ENCODE data around the gene RTEL1.
"Not testable (repeated sequence)": the region's sequence is repeated elsewhere in the genome, so short reads cannot be mapped to it uniquely, and the experiment has no call there.

Gene RTEL1

DNA sequence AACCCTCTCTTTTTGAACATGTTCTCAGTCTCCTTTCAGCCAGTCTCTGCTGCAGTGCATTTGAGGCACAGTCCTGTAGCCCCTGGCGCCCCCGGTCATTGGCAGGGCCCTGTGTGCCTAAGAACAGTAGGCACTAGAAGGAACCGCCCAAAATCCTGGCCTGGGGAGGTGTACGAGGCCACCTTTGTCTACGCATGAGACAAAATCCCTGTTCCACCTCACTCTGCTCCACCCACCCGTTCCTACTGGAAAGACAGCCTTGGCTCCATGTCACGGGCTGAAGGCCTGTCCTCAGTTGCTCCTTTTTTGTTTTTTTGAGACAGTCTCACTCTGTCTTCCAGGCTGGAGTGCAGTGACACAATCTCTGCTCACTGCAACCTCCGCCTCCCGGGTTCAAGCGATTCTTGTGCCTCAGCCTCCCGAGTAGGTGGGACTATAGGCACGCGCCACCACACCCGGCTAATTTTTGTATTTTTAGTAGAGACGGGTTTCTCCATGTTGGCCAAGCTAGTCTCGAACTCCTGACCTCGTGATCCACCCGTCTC lies 72.1 kb downstream of the RTEL1 start:
- WGBS, 2 experiments: 94 to 95% methylated on average over 18 of the region's 18 CpGs
- not testable (repeated sequence) for H3K36me3 ChIP-seq (ENCODE audit: control insufficient read depth, insufficient read depth, low read length); H3K4me1 ChIP-seq (ENCODE audit: control insufficient read depth, insufficient read depth, low read length); H3K27ac ChIP-seq (ENCODE audit: insufficient read depth, low read depth, low read length, poor library complexity, severe bottlenecking); H3K9me3 ChIP-seq (ENCODE audit: control insufficient read depth, low read length); H3K4me3 ChIP-seq (ENCODE audit: insufficient read depth, low read depth, low read length); H3K27me3 ChIP-seq (ENCODE audit: control insufficient read depth, insufficient read depth, low read length, poor library complexity, severe bottlenecking)

DNA sequence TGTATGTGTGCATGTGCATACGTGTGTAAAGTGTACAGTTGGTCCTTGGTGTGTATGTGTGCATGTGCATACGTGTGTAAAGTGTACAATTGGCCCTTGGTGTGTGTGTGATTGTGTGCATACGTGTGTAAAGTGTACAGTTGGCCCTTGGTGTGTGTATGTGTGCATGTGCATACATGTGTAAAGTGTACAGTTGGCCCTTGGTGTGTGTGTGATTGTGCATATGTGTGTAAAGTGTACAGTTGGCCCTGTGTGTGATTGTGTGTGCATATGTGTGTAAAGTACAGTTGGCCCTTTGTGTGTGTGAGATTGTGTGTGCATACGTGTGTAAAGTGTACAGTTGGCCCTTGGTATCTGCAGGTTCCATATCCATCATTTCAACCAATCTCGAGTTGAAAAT lies 73.3 kb downstream of the RTEL1 start:
- H3K4me1 ChIP-seq (ENCODE audit: control insufficient read depth, insufficient read depth, low read length): no peaks in the 10 kb centered on the region
- H3K4me3 ChIP-seq (ENCODE audit: insufficient read depth, low read depth, low read length): no peak overlapping the region
- H3K27ac ChIP-seq (ENCODE audit: insufficient read depth, low read depth, low read length, poor library complexity, severe bottlenecking): no peak overlapping the region
- peaks cover 12% of the 10 kb centered on the region for H3K36me3 ChIP-seq (ENCODE audit: control insufficient read depth, insufficient read depth, low read length)
- 86 to 87% methylated on average over 4 to 5 of the region's 5 CpGs for WGBS, 2 experiments
- no peaks in the 10 kb centered on the region for H3K9me3 ChIP-seq (ENCODE audit: control insufficient read depth, low read length)
- H3K27me3 ChIP-seq (ENCODE audit: control insufficient read depth, insufficient read depth, low read length, poor library complexity, severe bottlenecking): peaks cover under 1% of the 10 kb centered on the region

DNA sequence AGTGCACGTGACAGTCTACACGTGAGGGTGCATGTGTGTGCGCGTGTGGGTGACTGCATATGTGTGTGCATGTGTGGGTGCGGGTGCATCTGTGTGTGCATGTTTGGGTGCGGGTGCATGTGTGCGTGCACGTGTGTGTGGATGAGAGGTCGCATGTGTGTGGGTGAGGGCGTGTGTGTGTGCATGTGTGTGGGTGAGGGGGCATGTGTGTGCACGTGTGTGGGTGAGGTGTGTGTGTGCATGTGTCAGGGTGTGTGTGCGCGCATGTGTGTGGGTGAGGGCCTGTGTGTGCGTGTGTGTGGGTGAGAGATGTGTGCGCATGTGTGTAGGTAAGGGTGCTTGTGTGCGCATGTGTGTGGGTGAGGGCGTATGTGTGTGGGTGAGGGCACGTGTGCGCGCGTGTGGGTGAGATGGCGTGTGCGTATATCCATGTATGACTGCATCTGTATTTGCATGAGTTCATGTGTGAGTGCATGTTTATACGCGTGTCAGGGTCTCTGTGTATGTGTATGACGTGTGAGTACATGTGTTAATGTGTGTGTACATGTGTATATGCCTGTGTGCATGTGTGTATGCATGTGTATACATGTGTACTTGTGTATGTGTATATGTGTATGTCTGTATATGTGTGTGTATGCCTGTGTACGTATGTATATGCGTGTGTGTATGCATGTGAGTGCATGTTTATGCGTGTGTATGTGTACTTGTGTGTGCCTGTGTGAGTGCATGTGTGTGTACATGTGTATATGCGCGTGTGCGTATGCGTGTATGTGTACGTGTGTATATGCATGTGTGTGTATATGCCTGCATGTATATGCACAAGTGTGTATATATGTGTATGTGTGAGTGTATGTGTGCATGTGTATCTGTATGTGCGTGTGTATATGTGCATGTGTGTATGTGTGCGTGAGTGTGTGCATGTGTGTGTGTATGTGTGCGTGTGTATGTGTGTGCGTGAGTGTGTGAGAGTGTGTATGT lies 74.3 kb downstream of the RTEL1 start:
- WGBS, 2 experiments: 87 to 88% methylated on average over 38 of the region's 38 CpGs

DNA sequence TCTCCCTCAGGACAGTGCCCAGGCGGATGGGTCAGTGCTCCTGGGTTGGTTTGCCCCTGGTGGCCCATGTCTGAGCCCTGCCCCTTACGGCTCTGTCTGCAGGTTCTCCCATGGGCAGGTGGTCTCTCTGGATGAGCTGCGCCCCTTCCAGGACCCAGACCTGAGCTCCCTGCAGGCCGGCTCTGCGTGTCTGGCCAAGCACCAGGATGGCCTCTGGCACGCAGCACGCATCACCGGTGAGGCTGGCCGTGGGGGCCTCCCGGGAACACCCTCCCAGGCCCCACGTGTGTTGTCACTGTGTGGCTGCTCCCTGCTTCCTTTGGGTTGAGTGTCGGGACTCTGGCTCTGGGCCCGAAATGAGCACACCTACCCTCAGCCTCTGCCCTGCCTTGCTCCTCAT lies 75.0 kb downstream of the RTEL1 start:
- WGBS, 2 experiments: 95 to 96% methylated on average over 13 of the region's 13 CpGs
- H3K36me3 ChIP-seq (ENCODE audit: control insufficient read depth, insufficient read depth, low read length): peaks cover 12% of the 10 kb centered on the region
- peaks cover 11% of the 10 kb centered on the region for H3K27me3 ChIP-seq (ENCODE audit: control insufficient read depth, insufficient read depth, low read length, poor library complexity, severe bottlenecking)
- H3K4me1 ChIP-seq (ENCODE audit: control insufficient read depth, insufficient read depth, low read length): peaks cover 8% of the 10 kb centered on the region
- H3K9me3 ChIP-seq (ENCODE audit: control insufficient read depth, low read length): no peaks in the 10 kb centered on the region
- H3K27ac ChIP-seq (ENCODE audit: insufficient read depth, low read depth, low read length, poor library complexity, severe bottlenecking): no peak overlapping the region
- H3K4me3 ChIP-seq (ENCODE audit: insufficient read depth, low read depth, low read length): no peak overlapping the region

More for the DNA sequence above, 74.3 kb downstream of the RTEL1 start:
- no peak overlapping the region for H3K4me3 ChIP-seq (ENCODE audit: insufficient read depth, low read depth, low read length)
- peaks cover 12% of the 10 kb centered on the region for H3K36me3 ChIP-seq (ENCODE audit: control insufficient read depth, insufficient read depth, low read length)
- peaks cover 10% of the 10 kb centered on the region for H3K27me3 ChIP-seq (ENCODE audit: control insufficient read depth, insufficient read depth, low read length, poor library complexity, severe bottlenecking)
- H3K27ac ChIP-seq (ENCODE audit: insufficient read depth, low read depth, low read length, poor library complexity, severe bottlenecking): no peak overlapping the region
- H3K4me1 ChIP-seq (ENCODE audit: control insufficient read depth, insufficient read depth, low read length): peaks cover 4% of the 10 kb centered on the region
- H3K9me3 ChIP-seq (ENCODE audit: control insufficient read depth, low read length): no peaks in the 10 kb centered on the region

DNA sequence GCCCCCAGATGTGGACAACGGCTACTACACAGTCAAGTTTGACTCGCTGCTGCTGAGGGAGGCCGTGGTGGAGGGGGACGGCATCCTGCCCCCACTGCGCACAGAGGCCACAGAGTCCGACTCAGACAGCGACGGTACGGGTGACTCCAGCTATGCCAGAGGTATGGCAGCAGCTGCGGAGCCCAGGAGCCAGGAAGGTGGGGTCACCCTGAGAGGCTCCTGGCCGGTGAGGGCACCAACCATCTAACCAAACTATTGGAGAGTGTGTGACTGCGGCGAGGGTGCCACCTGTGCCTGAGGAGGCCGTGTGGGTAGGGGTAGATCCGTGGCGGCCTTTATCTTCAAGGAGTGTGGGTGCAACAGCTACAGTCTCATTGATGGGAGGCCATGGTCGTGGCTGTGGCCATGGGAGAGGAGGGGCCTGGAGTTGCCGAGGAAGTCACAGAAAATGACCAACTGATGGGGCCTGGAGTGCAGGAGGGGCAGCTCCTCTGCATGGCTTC lies 75.5 kb downstream of the RTEL1 start:
- no peak overlapping the region for H3K27ac ChIP-seq (ENCODE audit: insufficient read depth, low read depth, low read length, poor library complexity, severe bottlenecking)
- H3K36me3 ChIP-seq (ENCODE audit: control insufficient read depth, insufficient read depth, low read length): peaks cover 12% of the 10 kb centered on the region
- H3K27me3 ChIP-seq (ENCODE audit: control insufficient read depth, insufficient read depth, low read length, poor library complexity, severe bottlenecking): peaks cover 15% of the 10 kb centered on the region
- H3K9me3 ChIP-seq (ENCODE audit: control insufficient read depth, low read length): no peaks in the 10 kb centered on the region
- peaks cover 13% of the 10 kb centered on the region for H3K4me1 ChIP-seq (ENCODE audit: control insufficient read depth, insufficient read depth, low read length)
- WGBS, 2 experiments: 96 to 97% methylated on average over 18 of the region's 18 CpGs
- H3K4me3 ChIP-seq (ENCODE audit: insufficient read depth, low read depth, low read length): no peak overlapping the region

DNA sequence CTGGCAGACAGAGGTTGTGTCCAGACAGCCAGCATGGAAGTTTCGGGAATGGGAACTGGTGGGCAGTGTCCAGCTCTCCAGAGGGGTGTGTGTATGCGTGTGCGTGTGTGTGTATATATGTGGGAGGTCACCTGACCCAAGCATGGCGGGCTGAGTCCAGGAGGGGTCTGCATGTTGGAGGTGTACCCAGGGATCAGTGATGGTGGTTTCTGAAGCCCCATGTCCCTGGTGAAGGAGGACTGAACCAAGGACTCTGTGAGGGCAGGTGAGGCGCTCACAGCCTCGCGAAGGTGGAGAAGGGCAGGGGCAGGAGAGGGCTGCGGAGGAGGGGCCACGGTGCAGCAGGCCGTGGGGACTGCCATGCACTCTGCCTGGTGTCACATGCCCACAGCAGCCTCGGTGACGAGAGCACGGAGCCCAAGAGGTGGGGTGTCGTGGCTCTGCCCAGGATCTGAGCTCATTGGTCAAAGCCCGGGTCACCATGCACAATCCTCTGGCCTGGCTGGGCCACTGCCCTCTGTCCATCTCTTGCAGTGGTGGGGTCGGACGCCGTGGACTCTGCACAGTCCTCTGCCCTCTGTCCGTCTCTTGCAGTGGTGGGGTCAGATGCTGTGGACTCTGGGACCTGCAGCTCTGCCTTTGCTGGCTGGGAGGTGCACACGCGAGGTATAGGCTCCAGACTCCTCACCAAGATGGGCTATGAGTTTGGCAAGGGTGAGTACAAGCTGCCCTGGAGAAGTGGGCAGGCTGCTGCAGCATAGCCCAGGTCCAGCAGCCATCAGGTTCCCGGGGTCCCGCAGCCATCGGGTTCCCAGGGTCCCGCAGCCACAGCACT lies 76.2 kb downstream of the RTEL1 start:
- Histone ChIP-seq H3K4me3 (ENCODE audit: insufficient read depth, low read depth, low read length) (no peak overlapping the region), H3K9me3 (ENCODE audit: control insufficient read depth, low read length) (no peaks in the 10 kb centered on the region), H3K4me1 (ENCODE audit: control insufficient read depth, insufficient read depth, low read length) (peaks cover 16% of the 10 kb centered on the region), H3K27ac (ENCODE audit: insufficient read depth, low read depth, low read length, poor library complexity, severe bottlenecking) (no peak overlapping the region), H3K36me3 (ENCODE audit: control insufficient read depth, insufficient read depth, low read length) (peaks cover 12% of the 10 kb centered on the region), H3K27me3 (ENCODE audit: control insufficient read depth, insufficient read depth, low read length, poor library complexity, severe bottlenecking) (peaks cover 17% of the 10 kb centered on the region)
- WGBS, 2 experiments: 95% methylated on average over 25 of the region's 25 CpGs

DNA sequence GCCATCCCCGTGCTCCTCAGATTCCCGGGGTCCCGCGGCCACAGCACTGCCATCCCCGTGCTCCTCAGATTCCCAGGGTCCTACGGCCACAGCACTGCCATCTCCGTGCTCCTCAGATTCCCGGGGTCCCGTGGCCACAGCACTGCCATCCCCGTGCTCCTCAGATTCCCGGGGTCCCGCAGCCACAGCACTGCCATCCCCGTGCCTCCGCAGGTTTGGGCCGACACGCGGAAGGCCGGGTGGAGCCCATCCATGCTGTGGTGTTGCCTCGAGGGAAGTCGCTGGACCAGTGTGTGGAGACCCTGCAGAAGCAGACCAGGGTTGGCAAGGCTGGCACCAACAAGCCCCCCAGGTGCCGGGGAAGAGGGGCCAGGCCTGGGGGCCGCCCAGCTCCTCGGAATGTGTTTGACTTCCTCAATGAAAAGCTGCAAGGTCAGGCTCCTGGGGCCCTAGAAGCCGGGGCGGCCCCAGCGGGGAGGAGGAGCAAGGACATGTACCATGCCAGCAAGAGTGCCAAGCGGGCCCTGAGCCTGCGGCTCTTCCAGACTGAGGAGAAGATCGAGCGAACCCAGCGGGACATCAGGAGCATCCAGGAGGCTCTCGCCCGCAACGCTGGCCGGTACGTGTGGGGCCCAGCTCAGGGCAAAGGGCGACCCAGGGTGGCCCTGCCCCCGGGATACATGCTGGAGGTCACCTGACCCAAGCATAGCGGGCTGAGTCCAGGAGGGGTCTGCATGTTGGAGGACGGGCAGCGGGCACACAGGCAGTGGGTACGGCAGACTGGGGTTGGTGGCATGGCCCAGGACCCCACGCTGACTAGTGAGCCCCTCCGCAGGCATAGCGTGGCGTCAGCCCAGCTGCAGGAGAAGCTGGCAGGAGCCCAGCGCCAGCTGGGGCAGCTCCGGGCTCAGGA lies 77.1 kb downstream of the RTEL1 start:
- H3K27ac ChIP-seq (ENCODE audit: insufficient read depth, low read depth, low read length, poor library complexity, severe bottlenecking): no peak overlapping the region
- peaks cover 17% of the 10 kb centered on the region for H3K27me3 ChIP-seq (ENCODE audit: control insufficient read depth, insufficient read depth, low read length, poor library complexity, severe bottlenecking)
- H3K9me3 ChIP-seq (ENCODE audit: control insufficient read depth, low read length): no peaks in the 10 kb centered on the region
- 96% methylated on average over 48 of the region's 48 CpGs for WGBS, 2 experiments
- H3K36me3 ChIP-seq (ENCODE audit: control insufficient read depth, insufficient read depth, low read length): peaks cover 10% of the 10 kb centered on the region
- peaks cover 16% of the 10 kb centered on the region for H3K4me1 ChIP-seq (ENCODE audit: control insufficient read depth, insufficient read depth, low read length)
- no peak overlapping the region for H3K4me3 ChIP-seq (ENCODE audit: insufficient read depth, low read depth, low read length)

DNA sequence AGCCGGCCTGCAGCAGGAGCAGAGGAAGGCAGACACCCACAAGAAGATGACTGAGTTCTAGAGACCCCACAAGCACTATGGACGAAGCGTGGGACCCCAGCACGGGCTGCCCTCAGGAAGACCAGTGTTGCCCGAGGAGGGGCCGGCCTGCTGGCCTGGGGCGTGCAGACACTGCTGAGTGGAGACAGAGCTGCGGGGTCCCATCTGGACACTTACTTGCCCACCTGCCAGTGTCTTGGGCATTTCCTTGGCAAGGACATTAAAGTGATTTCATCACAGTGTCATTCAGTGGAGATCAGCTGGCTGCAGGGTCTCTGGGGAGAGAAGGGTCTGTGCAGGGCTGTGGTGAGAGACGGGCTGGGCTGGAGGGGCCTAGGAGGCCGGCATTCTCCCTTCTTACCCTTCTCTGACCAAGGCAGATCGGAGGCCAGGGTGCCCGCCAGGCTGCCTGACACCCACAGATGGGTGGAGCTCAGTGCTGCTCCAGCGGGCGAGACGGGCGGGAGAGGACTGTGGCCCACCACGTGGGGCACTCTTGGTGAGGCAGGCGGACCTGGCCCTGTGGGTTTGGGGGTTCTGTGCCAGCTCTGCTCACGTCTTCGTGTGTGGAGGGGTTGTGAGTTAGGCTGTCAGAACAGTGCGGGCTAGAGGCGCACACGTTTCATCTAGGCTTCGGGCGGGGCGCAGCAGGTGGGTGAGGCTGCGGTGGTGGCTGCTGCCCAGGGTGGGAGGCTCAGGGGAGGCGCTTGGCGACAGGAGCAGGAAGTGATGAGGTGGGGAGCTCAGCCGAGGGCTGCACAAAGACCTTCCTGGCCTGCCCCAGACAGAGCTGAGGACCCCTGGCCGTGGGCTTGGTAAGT lies 78.0 kb downstream of the RTEL1 start, which contains the start of gene LIME1:
LIME1 (plus strand) TSS at position 806 of the 860 bp plus-strand sequence. CDS start 886 bp downstream, outside the sequence.
- no peak within 1 kb of the TSS for H3K27ac ChIP-seq (ENCODE audit: insufficient read depth, low read depth, low read length, poor library complexity, severe bottlenecking)
- no peaks in the 10 kb centered on the region for H3K9me3 ChIP-seq (ENCODE audit: control insufficient read depth, low read length)
- 93 to 95% methylated on average over 31 of the region's 31 CpGs for WGBS, 2 experiments
- peaks cover 19% of the 10 kb centered on the region for H3K4me1 ChIP-seq (ENCODE audit: control insufficient read depth, insufficient read depth, low read length)
- H3K4me3 ChIP-seq (ENCODE audit: insufficient read depth, low read depth, low read length): no peak within 1 kb of the TSS
- H3K27me3 ChIP-seq (ENCODE audit: control insufficient read depth, insufficient read depth, low read length, poor library complexity, severe bottlenecking): peaks cover 17% of the 10 kb centered on the region
- H3K36me3 ChIP-seq (ENCODE audit: control insufficient read depth, insufficient read depth, low read length): peaks cover 8% of the 10 kb centered on the region
